ENCODE results near the gene FCN2. TPM values are rescaled to one million over a fixed set of nuclear protein-coding genes. Genes with fewer than 3 reads are reported as not detected.

The FCN2 gene
- polyA plus RNA-seq, 1 of the 3 experiments (the other 2 are of a cell fraction): not detected

GRCh38 chr9:134855231-134855899, 25.2 kb upstream of the FCN2 start:
- Histone ChIP-seq H3K27ac (ENCODE audit: low read depth in 2 of 2, low read length in 1 of 2) (no peak overlapping the region), H3K4me3 (ENCODE audit: low read depth in 2 of 2, low read length in 1 of 2) (no peak overlapping the region), H3F3A (replicated peaks; ENCODE audit: insufficient read depth) (no peaks in the 10 kb centered on the region), H3K79me2 (ENCODE audit: insufficient read depth) (no peaks in the 10 kb centered on the region), H3K27me3 (ENCODE audit: insufficient read depth) (no peaks in the 10 kb centered on the region), H3K9ac (no peak overlapping the region), H3K4me1 (ENCODE audit: control insufficient read depth in 1 of 2, insufficient read depth in 2 of 2, low read depth in 1 of 2, low read length in 1 of 2) (no peaks in the 10 kb centered on the region), H3K36me3 (replicated peaks in 1 of 2; ENCODE audit: control insufficient read depth in 1 of 2, insufficient read depth in 2 of 2, low read length in 1 of 2) (no peaks in the 10 kb centered on the region), H2AFZ (ENCODE audit: low read depth) (no peak overlapping the region), H3K9me3 (no peaks in the 10 kb centered on the region), H3K4me2 (no peak overlapping the region), H4K20me1 (ENCODE audit: insufficient read depth) (no peaks in the 10 kb centered on the region), H3K9me2 (no peaks in the 10 kb centered on the region)
- WGBS (ENCODE audit: low lambda C conversion rate): 21% methylated on average over 11 of the region's 18 CpGs
- DNase-seq: no peak
- no peak for TF ChIP-seq ELF1 (IDR thresholded peaks at IDR 0.05)
- TF ChIP-seq REST (IDR thresholded peaks at IDR 0.05; ENCODE audit: low read depth, low read length): no peak
- no peak for TF ChIP-seq NRF1 (IDR thresholded peaks at IDR 0.05; ENCODE audit: low read depth, low read length)
- no peak for TF ChIP-seq FOXM1 (IDR thresholded peaks at IDR 0.05; ENCODE audit: low read depth)
- TF ChIP-seq GATA2 (CRISPR knock-in tag; IDR thresholded peaks at IDR 0.05): no peak
- TF ChIP-seq, protein P1, sequence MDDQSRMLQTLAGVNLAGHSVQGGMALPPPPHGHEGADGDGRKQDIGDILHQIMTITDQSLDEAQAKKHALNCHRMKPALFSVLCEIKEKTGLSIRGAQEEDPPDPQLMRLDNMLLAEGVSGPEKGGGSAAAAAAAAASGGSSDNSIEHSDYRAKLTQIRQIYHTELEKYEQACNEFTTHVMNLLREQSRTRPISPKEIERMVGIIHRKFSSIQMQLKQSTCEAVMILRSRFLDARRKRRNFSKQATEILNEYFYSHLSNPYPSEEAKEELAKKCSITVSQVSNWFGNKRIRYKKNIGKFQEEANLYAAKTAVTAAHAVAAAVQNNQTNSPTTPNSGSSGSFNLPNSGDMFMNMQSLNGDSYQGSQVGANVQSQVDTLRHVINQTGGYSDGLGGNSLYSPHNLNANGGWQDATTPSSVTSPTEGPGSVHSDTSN (IDR thresholded peaks at IDR 0.05): no peak
- no peak for TF ChIP-seq MEF2A (IDR thresholded peaks at IDR 0.05; ENCODE audit: borderline replicate concordance, low read depth)
- no peak for TF ChIP-seq RAD21 (IDR thresholded peaks at IDR 0.05; ENCODE audit: low read length)
- TF ChIP-seq EP300 (IDR thresholded peaks at IDR 0.05; ENCODE audit: borderline replicate concordance in 1 of 2, low read depth in 1 of 2, low read length in 1 of 2): no peak
- no peak for TF ChIP-seq TEAD4 (IDR thresholded peaks at IDR 0.05; ENCODE audit: borderline replicate concordance, insufficient read depth)
- CTCF ChIA-PET: interaction anchor here (0.5 to 1.1 kb wide), 2 partner anchors 199 to 406 kb away, joined by 3 read pairs; no protein-coding TSS in a partner anchor
- POLR2A ChIA-PET: no interaction called here

DNA sequence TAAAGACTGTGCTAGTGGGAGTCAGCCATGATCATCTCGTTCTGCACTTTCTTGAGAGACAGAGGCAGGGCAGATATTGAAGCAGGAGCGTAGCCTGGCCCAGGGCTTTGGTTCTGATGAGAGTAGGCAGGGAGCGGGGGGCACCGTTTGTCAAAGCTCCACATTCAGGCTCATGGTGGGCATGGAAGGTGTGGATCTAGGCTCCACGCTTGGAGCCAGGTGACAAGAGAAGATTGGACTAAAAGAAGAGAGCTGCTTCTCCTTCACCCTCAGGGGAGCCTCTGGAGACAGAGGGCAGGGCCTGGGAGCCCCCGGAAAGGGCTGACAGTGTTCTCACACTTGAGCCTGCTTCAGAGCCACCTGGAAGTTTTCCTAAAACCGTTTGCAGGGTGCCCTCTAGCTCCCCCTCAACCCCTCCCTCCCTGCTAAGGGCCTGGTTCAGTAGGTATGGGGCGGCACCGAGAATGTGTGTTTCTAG, 24.7 kb upstream of the FCN2 start:
- Histone ChIP-seq H4K20me1 (ENCODE audit: insufficient read depth) (no peaks in the 10 kb centered on the region), H3K9me2 (no peaks in the 10 kb centered on the region), H3K9me3 (no peaks in the 10 kb centered on the region), H3K4me1 (ENCODE audit: control insufficient read depth in 1 of 2, insufficient read depth in 2 of 2, low read depth in 1 of 2, low read length in 1 of 2) (no peaks in the 10 kb centered on the region), H3K79me2 (ENCODE audit: insufficient read depth) (no peaks in the 10 kb centered on the region), H3F3A (replicated peaks; ENCODE audit: insufficient read depth) (no peaks in the 10 kb centered on the region), H3K36me3 (replicated peaks in 1 of 2; ENCODE audit: control insufficient read depth in 1 of 2, insufficient read depth in 2 of 2, low read length in 1 of 2) (no peaks in the 10 kb centered on the region), H3K27me3 (ENCODE audit: insufficient read depth) (no peaks in the 10 kb centered on the region), H3K27ac (ENCODE audit: low read depth in 2 of 2, low read length in 1 of 2) (no peak overlapping the region), H3K4me2 (no peak overlapping the region), H3K4me3 (ENCODE audit: low read depth in 2 of 2, low read length in 1 of 2) (no peak overlapping the region), H3K9ac (no peak overlapping the region), H2AFZ (ENCODE audit: low read depth) (no peak overlapping the region)
- 47% methylated on average over 8 of the region's 9 CpGs for WGBS (ENCODE audit: low lambda C conversion rate)
- no peak for DNase-seq
- ChIA-PET POLR2A (no interaction called here), CTCF (interaction anchor here (1.1 kb wide), 1 partner anchor 406 kb away, joined by 3 read pairs; no protein-coding TSS in a partner anchor)
- TF ChIP-seq, protein P2, sequence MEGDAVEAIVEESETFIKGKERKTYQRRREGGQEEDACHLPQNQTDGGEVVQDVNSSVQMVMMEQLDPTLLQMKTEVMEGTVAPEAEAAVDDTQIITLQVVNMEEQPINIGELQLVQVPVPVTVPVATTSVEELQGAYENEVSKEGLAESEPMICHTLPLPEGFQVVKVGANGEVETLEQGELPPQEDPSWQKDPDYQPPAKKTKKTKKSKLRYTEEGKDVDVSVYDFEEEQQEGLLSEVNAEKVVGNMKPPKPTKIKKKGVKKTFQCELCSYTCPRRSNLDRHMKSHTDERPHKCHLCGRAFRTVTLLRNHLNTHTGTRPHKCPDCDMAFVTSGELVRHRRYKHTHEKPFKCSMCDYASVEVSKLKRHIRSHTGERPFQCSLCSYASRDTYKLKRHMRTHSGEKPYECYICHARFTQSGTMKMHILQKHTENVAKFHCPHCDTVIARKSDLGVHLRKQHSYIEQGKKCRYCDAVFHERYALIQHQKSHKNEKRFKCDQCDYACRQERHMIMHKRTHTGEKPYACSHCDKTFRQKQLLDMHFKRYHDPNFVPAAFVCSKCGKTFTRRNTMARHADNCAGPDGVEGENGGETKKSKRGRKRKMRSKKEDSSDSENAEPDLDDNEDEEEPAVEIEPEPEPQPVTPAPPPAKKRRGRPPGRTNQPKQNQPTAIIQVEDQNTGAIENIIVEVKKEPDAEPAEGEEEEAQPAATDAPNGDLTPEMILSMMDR (IDR thresholded peaks at IDR 0.05): no peak
- no peak for TF ChIP-seq SMC3 (IDR thresholded peaks at IDR 0.05; ENCODE audit: low read depth, low read length)
- TF ChIP-seq SIN3A (IDR thresholded peaks at IDR 0.05; ENCODE audit: borderline replicate concordance, low read depth, low read length): no peak
- TF ChIP-seq IRF3 (IDR thresholded peaks at IDR 0.05; ENCODE audit: low read depth, low read length): no peak
- TF ChIP-seq USF1 (IDR thresholded peaks at IDR 0.05; ENCODE audit: borderline replicate concordance, low read depth): no peak
- no peak for TF ChIP-seq NFIC (IDR thresholded peaks at IDR 0.05; ENCODE audit: borderline replicate concordance)
- no peak for TF ChIP-seq MAX (IDR thresholded peaks at IDR 0.05; ENCODE audit: low read depth)
- no peak for TF ChIP-seq TEAD4 (IDR thresholded peaks at IDR 0.05; ENCODE audit: borderline replicate concordance, insufficient read depth)
